ENCODE results near the gene MARCO.
"Not testable (repeated sequence)": the region's sequence is repeated elsewhere in the genome, so short reads cannot be mapped to it uniquely, and the experiment has no call there.

The MARCO gene

DNA sequence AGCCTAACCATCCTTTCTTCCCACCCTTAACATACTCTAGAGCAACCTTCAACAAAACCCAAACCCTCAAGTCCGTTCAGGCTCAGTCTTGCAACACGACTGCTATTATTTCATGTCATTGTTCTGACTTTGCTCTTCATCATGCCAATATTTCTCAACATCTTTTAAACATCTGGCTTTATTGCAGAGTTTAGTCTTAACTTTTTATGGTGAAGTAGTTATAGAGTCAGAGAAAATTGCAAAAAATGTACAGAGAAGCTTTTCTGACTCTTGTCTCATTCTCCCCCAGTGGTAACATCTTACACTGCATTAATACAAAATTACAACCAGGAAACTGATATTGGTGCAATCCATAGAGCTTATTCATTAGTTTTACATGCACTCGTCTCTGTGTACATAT lies 3.9 kb downstream of the MARCO start:
- H3K27ac Mint-ChIP-seq, result no peak overlapping the region
- no peaks in the 10 kb centered on the region for H3K27me3 Mint-ChIP-seq
- DNase-seq, result no peak
- CTCF ChIA-PET, result no interaction called here
- no peaks in the 10 kb centered on the region for H3K9me3 Mint-ChIP-seq
- H3K4me1 Mint-ChIP-seq, result no peaks in the 10 kb centered on the region
- H3K4me3 Mint-ChIP-seq, result no peak overlapping the region
- no peaks in the 10 kb centered on the region for H3K36me3 Mint-ChIP-seq

DNA sequence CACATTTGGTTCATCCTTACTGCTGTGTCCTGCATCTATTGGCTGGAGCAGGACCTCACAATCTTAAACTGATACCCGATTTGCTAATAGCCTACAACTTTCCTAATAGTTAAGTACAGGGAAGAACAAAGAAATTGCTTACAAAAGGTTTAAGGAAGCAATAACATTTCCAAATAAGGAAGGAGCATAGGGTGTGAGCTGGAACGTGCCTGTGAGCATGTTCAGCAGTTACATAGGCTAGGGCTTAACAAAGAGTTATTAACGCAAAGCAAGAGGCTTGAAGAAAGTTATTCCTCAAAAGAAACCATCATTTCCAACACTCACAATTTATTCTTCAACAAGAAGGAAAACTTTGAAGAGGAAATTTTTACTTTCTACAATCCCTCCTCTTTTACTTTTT lies 6.3 kb downstream of the MARCO start:
- DNase-seq, CTCF ChIA-PET, H3K27me3 Mint-ChIP-seq, H3K4me1 Mint-ChIP-seq, H3K9me3 Mint-ChIP-seq, H3K27ac Mint-ChIP-seq, H3K36me3 Mint-ChIP-seq, H3K4me3 Mint-ChIP-seq: not testable (repeated sequence)

DNA sequence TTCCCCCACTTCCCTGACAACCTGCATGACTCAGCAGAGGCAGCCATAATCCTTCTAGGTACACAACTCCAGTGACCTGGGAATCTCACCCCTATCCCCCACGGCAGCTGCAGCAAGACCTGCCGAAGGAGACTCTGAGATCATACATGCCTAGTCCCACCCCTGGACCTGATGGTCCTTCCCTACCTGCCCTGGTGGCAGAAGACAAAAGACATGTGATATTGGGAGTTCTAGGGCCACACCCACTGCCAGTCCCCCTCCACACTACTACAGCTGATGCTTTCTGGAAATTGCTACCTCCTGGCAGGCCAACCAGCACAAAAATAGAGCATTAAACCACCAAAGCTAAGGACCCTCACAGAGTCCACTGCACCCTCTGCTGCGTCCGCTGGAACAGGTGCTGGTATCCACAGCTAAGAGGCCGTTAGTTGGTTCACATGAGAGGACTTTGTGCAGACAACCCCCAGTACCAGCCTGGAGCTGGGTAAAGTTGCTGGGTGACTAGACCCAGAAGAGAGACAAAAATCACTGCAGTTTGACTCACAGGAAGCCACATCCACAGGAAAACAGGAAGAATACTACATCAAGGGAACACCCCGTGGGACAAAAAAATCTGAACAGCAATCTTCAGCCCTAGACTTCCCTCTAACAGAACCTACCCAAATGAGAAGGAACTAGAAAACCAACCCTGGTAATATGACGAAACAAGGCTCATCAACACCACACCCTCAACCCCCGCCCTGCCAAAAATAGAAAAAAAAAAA lies 12.5 kb downstream of the MARCO start:
- no peak for DNase-seq
- H3K4me3 Mint-ChIP-seq, result no peak overlapping the region
- no peaks in the 10 kb centered on the region for H3K27me3 Mint-ChIP-seq
- H3K36me3 Mint-ChIP-seq, result no peaks in the 10 kb centered on the region
- H3K4me1 Mint-ChIP-seq, result no peaks in the 10 kb centered on the region
- CTCF ChIA-PET, result no interaction called here
- H3K27ac Mint-ChIP-seq, result no peak overlapping the region
- no peaks in the 10 kb centered on the region for H3K9me3 Mint-ChIP-seq

GRCh38 chr2:118965737-118966136 lies 23.7 kb downstream of the MARCO start:
- CTCF ChIA-PET, result no interaction called here
- H3K4me1 Mint-ChIP-seq, result no peaks in the 10 kb centered on the region
- H3K27me3 Mint-ChIP-seq, result peaks cover 5% of the 10 kb centered on the region
- H3K9me3 Mint-ChIP-seq, result no peaks in the 10 kb centered on the region
- no peak for DNase-seq
- no peak overlapping the region for H3K4me3 Mint-ChIP-seq
- H3K27ac Mint-ChIP-seq, result no peak overlapping the region
- H3K36me3 Mint-ChIP-seq, result no peaks in the 10 kb centered on the region

DNA sequence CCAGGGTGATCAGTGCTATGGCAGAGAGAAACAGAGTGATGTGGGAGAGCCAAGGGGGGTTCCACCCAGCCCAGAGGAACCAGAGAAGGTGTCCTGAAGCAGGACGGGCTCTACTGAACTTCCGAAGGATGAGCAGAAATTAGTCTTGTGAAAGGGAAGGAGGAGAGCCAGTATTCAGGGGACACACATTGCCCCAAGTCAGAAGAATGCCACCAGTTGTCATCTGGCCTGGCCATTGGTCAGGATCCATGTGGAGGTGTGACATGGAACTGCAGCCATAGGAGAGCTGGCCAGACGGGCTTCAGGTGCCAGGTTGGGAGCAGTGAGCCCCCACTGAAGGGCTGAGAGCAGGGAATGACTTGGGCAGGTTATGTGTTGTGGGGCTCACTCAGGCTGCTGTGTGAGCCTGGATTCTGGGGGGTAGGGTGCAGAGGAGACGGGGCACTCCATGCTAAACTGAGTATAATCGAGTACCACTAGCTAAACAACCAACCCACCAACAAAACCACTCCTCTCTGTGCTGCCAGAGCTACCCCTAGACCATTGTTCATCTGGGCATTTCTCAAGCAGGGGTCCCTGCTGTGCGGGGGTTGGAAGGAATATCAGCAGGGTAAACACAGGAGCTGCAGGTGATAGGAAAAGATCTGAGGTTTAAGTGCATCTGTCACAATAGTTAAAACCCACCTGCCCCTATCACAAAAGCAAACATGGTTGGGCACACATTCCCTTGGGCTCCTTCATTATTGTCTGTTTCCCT lies 25.3 kb downstream of the MARCO start:
- DNase-seq, result no peak
- H3K27ac Mint-ChIP-seq, result no peak overlapping the region
- peaks cover 5% of the 10 kb centered on the region for H3K27me3 Mint-ChIP-seq
- CTCF ChIA-PET, result no interaction called here
- no peaks in the 10 kb centered on the region for H3K4me1 Mint-ChIP-seq
- no peaks in the 10 kb centered on the region for H3K9me3 Mint-ChIP-seq
- no peak overlapping the region for H3K4me3 Mint-ChIP-seq
- no peaks in the 10 kb centered on the region for H3K36me3 Mint-ChIP-seq

GRCh38 chr2:118968042-118968441 lies 26.0 kb downstream of the MARCO start:
- CTCF ChIA-PET, result no interaction called here
- Mint-ChIP-seq H3K36me3 (no peaks in the 10 kb centered on the region), H3K27me3 (peaks cover 5% of the 10 kb centered on the region), H3K4me3 (no peak overlapping the region), H3K27ac (no peak overlapping the region), H3K9me3 (no peaks in the 10 kb centered on the region), H3K4me1 (no peaks in the 10 kb centered on the region)
- no peak for DNase-seq

GRCh38 chr2:118968961-118969733 lies 27.2 kb downstream of the MARCO start:
- no peaks in the 10 kb centered on the region for H3K9me3 Mint-ChIP-seq
- no peak for DNase-seq
- H3K27ac Mint-ChIP-seq, result no peak overlapping the region
- no peaks in the 10 kb centered on the region for H3K36me3 Mint-ChIP-seq
- CTCF ChIA-PET, result no interaction called here
- H3K4me1 Mint-ChIP-seq, result no peaks in the 10 kb centered on the region
- H3K27me3 Mint-ChIP-seq, result peaks cover 5% of the 10 kb centered on the region
- H3K4me3 Mint-ChIP-seq, result no peak overlapping the region

DNA sequence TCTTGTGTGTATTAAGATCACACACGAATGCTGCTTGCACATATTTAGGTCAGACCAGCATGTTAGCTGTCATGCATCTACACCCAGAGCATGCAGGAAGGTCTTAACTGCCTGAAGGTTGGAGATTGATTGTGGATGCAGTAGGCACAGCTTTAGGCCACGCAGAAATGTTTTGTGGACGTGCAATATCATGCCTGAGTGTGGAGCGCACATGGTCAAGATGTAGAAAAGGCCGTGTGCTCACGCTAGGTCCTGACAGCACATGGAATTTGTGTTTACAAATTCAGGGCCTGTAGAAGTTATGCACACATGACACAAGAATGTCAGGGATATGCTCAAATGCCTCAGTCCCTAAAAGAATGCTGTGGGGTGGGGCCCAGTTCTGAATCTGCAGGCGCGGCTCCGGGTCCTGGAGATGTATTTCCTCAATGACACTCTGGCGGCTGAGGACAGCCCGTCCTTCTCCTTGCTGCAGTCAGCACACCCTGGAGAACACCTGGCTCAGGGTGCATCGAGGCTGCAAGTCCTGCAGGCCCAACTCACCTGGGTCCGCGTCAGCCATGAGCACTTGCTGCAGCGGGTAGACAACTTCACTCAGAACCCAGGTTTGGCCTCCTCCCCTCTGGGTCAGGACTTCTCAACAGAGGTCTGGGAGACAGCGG lies 27.9 kb downstream of the MARCO start:
- Mint-ChIP-seq H3K4me1 (no peaks in the 10 kb centered on the region), H3K4me3 (no peak overlapping the region), H3K27me3 (peaks cover 5% of the 10 kb centered on the region), H3K9me3 (no peaks in the 10 kb centered on the region), H3K27ac (no peak overlapping the region), H3K36me3 (no peaks in the 10 kb centered on the region)
- no peak for DNase-seq
- CTCF ChIA-PET, result no interaction called here

- CTCF ChIA-PET, result interaction anchor here (1.3 kb wide), 1 partner anchor 83 kb away, joined by 4 read pairs; no protein-coding TSS in a partner anchor
- no peaks in the 10 kb centered on the region for H3K36me3 Mint-ChIP-seq
- H3K4me1 Mint-ChIP-seq, result no peaks in the 10 kb centered on the region
- H3K27ac Mint-ChIP-seq, result no peak overlapping the region
- H3K4me3 Mint-ChIP-seq, result no peak overlapping the region
- H3K27me3 Mint-ChIP-seq, result peaks cover 5% of the 10 kb centered on the region
- H3K9me3 Mint-ChIP-seq, result no peaks in the 10 kb centered on the region
- DNase-seq, result no peak
Measured at GRCh38 chr2:118970396-118971135, 28.6 kb downstream of the MARCO start.

GRCh38 chr2:118971245-118972122 lies 29.5 kb downstream of the MARCO start:
- Mint-ChIP-seq H3K9me3 (no peaks in the 10 kb centered on the region), H3K27me3 (peaks cover 5% of the 10 kb centered on the region), H3K27ac (no peak overlapping the region), H3K4me3 (no peak overlapping the region), H3K4me1 (no peaks in the 10 kb centered on the region), H3K36me3 (no peaks in the 10 kb centered on the region)
- DNase-seq, result no peak
- CTCF ChIA-PET, result interaction anchor here (1.3 kb wide), 1 partner anchor 84 kb away, joined by 4 read pairs; no protein-coding TSS in a partner anchor

- H3K36me3 Mint-ChIP-seq, result no peaks in the 10 kb centered on the region
- H3K9me3 Mint-ChIP-seq, result peaks cover 2% of the 10 kb centered on the region
- DNase-seq, result no peak
- no peaks in the 10 kb centered on the region for H3K27me3 Mint-ChIP-seq
- no peak overlapping the region for H3K4me3 Mint-ChIP-seq
- CTCF ChIA-PET, result no interaction called here
- no peak overlapping the region for H3K27ac Mint-ChIP-seq
- no peaks in the 10 kb centered on the region for H3K4me1 Mint-ChIP-seq
Measured at GRCh38 chr2:118973542-118973951, 31.6 kb downstream of the MARCO start.

DNA sequence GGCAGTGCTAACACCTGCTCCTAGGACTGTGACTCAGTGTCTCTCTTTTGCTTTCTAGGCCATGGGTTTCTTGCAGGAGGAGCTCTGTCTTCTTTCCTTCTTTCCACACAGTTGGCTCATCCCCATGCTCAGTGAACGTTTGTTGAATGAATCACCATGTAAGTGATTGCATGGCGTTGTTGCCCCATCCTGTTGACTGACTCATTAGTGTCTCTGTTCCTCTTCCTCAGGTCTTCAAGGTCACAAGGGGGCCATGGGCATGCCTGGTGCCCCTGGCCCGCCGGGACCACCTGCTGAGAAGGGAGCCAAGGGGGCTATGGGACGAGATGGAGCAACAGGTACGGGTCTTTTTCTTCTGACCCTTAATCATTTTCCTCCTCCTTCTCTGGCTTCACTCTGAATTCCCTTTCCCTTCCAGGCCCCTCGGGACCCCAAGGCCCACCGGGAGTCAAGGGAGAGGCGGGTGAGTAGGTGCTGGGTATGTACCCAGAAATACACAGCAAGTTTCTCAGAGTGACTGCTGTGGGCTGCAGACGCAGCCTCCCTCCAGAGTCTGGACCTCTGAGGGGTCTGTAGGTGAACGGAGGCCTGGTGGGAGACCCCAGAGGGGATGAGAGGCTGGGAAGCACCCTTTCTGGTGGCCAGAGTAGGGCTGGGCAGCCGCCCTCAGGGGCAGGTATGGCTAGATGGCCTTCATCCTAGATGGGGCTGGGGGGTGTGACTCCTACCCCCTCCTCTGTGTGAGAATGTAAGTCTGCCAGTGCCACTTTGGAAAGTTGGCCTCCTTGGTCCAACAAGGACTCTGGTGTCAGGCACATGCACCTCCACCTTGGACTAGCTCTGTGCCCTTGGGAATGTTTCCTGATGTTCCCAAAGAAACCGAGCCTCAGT lies 32.4 kb downstream of the MARCO start:
- CTCF ChIA-PET, result no interaction called here
- Mint-ChIP-seq H3K27ac (no peak overlapping the region), H3K36me3 (no peaks in the 10 kb centered on the region), H3K4me1 (no peaks in the 10 kb centered on the region), H3K4me3 (no peak overlapping the region), H3K9me3 (peaks cover 2% of the 10 kb centered on the region), H3K27me3 (no peaks in the 10 kb centered on the region)
- no peak for DNase-seq

All from activated naive CD4-positive, alpha-beta T cell treated with anti-CD3 and anti-CD28 coated beads, Interleukin-2, amount 10 ng/mL, durations not matched to agents 7 days and 5 days (primary cell).